Measurements from ENCODE around the gene PALM. TPM values are rescaled to one million over a fixed set of nuclear protein-coding genes. Genes with fewer than 3 reads are reported as not detected.

The PALM gene
- total and polyA plus RNA-seq, 9 of the 15 experiments (the other 6 are each of a cell fraction or from before 2014, with no cell fraction given): 0.04 to 6.6 (median 1.7) TPM

DNA sequence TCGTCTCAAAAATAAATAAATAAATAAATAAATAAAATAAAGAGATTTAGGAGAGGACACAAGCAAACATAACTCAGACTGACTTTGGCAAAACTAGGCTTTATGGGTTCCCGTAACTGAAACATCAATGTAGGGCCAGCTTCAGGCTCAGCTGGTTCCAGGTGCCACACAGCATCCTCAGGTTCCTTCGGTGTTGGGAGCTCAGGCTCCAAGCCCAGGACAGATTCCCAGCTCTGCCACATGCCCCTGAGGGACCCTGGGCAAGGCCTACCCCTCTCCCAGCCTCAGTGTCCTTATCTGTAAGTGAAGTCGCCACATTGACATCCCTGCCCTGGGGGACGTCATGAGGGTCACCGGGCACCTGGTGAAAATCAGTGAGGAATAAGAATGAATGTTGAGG lies 60.9 kb downstream of the PALM start:
- H3K9me1 ChIP-seq (ENCODE audit: control insufficient read depth, insufficient read depth, low read length): no peaks in the 10 kb centered on the region
- ChIA-PET CTCF (ENCODE audit: low intra/inter-chr PET ratio) (interaction anchor here (0.8 to 3.5 kb wide), 6 partner anchors 60 to 468 kb away, joined by 3 to 74 read pairs (median 4); partner anchors contain the start of genes CBARP and KISS1R), POLR2A (interaction anchor here (0.6 to 0.9 kb wide), 3 partner anchors 9 to 46 kb away, joined by 3 to 5 read pairs (median 3); no protein-coding TSS in a partner anchor)
- BruUV-seq (replicated peaks): no TSS peak
- FAIRE-seq (no peak), DNase-seq (ENCODE audit: extremely low read depth in 1 of 4, low spot score in 3 of 4) (no peak), ATAC-seq (no peak)
- in situ Hi-C loops (cut with MboI) (loop anchor here (5.0 to 25.0 kb wide), 3 partner anchors 88 to 468 kb away; partner anchors contain the start of genes ATP5F1D, CBARP, CFD and MIDN), intact Hi-C loops (cut with micrococcal nuclease) (loop anchor here (1.0 to 5.0 kb wide), 4 partner anchors 93 to 213 kb away; partner anchors contain the start of genes KISS1R and WDR18)
- 62% methylated on average over 6 of the region's 6 CpGs for WGBS (ENCODE audit: insufficient coverage, low coverage, missing lambda C conversion rate)
- H3K9me3 ChIP-seq (replicated peaks; ENCODE audit: control insufficient read depth, insufficient read depth, low read depth, low read length): no peaks in the 10 kb centered on the region
- no peak overlapping the region for H3K27ac ChIP-seq (ENCODE audit: extremely low read depth, low read depth, low read length)
- H3K4me3 ChIP-seq: no peak overlapping the region
- H3K9ac ChIP-seq (ENCODE audit: insufficient read depth in 1 of 2, low read depth in 2 of 2, low read length in 2 of 2): peak overlapping the region in 1 of 2 experiments; percentile 79; a peak in 1 of 4 replicates
- H4K20me1 ChIP-seq (replicated peaks; ENCODE audit: control insufficient read depth, insufficient read depth, low read length): no peaks in the 10 kb centered on the region
- H3K36me3 ChIP-seq (ENCODE audit: control insufficient read depth, insufficient read depth, low read length): no peaks in the 10 kb centered on the region
- TF ChIP-seq, protein P1, sequence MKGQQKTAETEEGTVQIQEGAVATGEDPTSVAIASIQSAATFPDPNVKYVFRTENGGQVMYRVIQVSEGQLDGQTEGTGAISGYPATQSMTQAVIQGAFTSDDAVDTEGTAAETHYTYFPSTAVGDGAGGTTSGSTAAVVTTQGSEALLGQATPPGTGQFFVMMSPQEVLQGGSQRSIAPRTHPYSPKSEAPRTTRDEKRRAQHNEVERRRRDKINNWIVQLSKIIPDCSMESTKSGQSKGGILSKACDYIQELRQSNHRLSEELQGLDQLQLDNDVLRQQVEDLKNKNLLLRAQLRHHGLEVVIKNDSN (CRISPR knock-in tag; IDR thresholded peaks at IDR 0.05): 0 out of 2 replicates have a peak, but pooled peaks have one; percentile 2
- TF ChIP-seq KLF6 (CRISPR knock-in tag; IDR thresholded peaks at IDR 0.05; ENCODE audit: borderline replicate concordance) (no peak), ETV6 (IDR thresholded peaks at IDR 0.05; ENCODE audit: borderline replicate concordance in 1 of 2, low read depth in 2 of 2, low read length in 1 of 2) (no peak), ETV6 (CRISPR knock-in tag; IDR thresholded peaks at IDR 0.05; ENCODE audit: borderline replicate concordance) (no peak), HNRNPK (IDR thresholded peaks at IDR 0.05; ENCODE audit: low read depth, low read length, poor library complexity, severe bottlenecking) (no peak), CBFB (CRISPR knock-in tag; IDR thresholded peaks at IDR 0.05) (0 out of 2 replicates have a peak, but pooled peaks have one; percentile 44)
- TF ChIP-seq, protein P2, sequence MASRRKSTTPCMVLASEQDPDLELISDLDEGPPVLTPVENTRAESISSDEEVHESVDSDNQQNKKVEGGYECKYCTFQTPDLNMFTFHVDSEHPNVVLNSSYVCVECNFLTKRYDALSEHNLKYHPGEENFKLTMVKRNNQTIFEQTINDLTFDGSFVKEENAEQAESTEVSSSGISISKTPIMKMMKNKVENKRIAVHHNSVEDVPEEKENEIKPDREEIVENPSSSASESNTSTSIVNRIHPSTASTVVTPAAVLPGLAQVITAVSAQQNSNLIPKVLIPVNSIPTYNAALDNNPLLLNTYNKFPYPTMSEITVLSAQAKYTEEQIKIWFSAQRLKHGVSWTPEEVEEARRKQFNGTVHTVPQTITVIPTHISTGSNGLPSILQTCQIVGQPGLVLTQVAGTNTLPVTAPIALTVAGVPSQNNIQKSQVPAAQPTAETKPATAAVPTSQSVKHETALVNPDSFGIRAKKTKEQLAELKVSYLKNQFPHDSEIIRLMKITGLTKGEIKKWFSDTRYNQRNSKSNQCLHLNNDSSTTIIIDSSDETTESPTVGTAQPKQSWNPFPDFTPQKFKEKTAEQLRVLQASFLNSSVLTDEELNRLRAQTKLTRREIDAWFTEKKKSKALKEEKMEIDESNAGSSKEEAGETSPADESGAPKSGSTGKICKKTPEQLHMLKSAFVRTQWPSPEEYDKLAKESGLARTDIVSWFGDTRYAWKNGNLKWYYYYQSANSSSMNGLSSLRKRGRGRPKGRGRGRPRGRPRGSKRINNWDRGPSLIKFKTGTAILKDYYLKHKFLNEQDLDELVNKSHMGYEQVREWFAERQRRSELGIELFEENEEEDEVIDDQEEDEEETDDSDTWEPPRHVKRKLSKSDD (conservative IDR thresholded peaks at IDR 0.05; ENCODE audit: low read length): no peak
- H3K27me3 ChIP-seq (ENCODE audit: control insufficient read depth in 2 of 2, insufficient read depth in 2 of 2, low read length in 2 of 2): no peaks in the 10 kb centered on the region
- no peak overlapping the region; the same call in 1 of the 2 replicates for H2AFZ ChIP-seq (ENCODE audit: low read depth, low read length)
- H3K4me1 ChIP-seq (replicated peaks in 1 of 2; ENCODE audit: control insufficient read depth in 2 of 2, insufficient read depth in 2 of 2, low read length in 2 of 2): peaks cover 0 to 42% of the 10 kb centered on the region in 2 experiments; a peak in 3 of 5 replicates
- H3K79me2 ChIP-seq (ENCODE audit: control insufficient read depth, insufficient read depth, low read length): no peaks in the 10 kb centered on the region
- no peak overlapping the region for H3K4me2 ChIP-seq (ENCODE audit: insufficient read depth, low read length)

Measured in K562 (cell line).